GM18951 (cell line): Measurements from ENCODE around the gene EDAR.

ENCODE experiments used
- POLR2A ChIP-seq: IDR thresholded peaks from 4 replicates; pipeline ENCODE4 v1.6.1; 2011; ENCODE audit warnings: mild to moderate bottlenecking; ENCODE audit not compliant: insufficient read length, insufficient read depth; ENCODE audit errors: extremely low read depth
- in situ Hi-C: fragments of 300-500 bp; cut with MboI; formaldehyde crosslinking; loops from one replicate; pipeline ENCODE4 v1.12.0; 2022; ENCODE audit warnings: low sequenced_read_pairs, mixed read lengths, inconsistent platforms; ENCODE audit not compliant: unreplicated experiment

Gene EDAR

DNA sequence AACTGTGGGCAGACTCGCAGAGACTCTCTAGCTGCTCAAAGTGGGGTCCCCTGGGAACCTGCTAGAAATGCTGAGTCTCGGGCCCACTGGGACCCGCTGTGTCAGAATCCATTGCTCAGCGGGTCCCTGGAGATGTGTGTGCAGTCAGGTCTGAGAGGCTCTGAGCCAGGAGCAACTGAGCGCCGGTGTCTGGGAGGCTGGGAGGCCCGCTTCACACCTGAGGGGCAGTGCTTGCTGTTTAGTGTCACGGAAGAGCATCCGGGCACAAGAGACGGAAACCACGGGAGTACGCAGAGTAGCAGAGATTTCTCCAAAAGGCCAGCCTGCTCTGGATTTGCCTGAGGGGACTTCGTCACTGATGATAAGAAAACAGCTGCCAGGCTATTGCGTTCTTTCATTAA lies 70.1 kb downstream of the EDAR start:
- in situ Hi-C loops: no loop called here
- TF ChIP-seq POLR2A: no peak

DNA sequence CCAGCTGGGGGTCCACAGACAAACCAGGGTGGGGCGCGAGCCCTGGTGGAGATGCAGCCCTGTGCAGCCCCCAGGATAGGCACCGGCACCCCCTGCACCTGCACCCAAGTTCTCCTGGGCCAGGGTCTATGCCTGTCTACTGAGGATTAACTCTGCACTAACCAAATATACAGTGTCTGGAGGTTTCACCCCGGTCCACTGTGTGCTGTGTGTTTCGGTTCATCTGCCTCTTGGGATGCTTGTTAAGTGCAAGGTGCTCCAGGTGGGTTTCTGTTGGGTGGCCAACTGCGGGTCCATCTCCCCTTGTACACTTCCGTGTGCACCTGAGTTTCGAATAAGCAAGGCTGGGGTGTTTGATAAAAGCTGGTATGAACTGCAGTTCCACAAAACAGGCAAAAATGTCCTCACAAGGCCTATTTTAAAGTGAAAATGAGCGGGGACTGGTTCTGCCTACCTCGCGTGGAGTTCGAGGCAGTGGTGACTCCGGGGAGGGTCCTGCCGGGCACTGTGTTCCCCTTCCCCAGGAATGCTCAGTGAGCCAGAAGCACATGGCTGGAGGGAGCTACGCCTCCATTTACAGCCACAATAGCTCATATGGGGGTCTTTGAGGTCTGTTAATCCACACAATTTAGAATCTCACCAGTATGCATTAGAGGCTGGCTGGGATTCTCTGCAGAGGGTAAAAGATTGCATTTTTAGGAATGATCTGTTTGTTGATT lies 70.7 kb downstream of the EDAR start:
- no peak for TF ChIP-seq POLR2A
- in situ Hi-C loops: no loop called here

DNA sequence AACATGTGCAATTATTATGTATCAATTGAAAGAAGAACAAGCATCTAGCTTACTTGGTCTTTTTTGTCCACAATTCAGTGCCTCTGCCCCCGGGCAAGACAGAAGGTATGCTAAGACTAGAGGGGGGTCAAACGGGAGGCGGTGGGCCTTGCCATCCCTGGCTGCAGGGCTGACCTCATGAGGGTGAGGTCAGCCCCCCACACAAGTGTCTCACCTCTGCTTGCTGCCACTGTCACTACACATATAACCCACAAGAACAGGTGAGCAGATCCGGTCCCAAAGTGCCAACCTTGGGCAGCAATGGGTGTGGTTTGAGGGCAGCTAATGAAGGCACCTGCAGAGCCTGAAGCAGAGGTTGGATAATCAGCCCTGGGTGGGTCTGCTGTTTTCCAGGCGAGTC lies 71.5 kb downstream of the EDAR start:
- in situ Hi-C loops: no loop called here
- no peak for TF ChIP-seq POLR2A

DNA sequence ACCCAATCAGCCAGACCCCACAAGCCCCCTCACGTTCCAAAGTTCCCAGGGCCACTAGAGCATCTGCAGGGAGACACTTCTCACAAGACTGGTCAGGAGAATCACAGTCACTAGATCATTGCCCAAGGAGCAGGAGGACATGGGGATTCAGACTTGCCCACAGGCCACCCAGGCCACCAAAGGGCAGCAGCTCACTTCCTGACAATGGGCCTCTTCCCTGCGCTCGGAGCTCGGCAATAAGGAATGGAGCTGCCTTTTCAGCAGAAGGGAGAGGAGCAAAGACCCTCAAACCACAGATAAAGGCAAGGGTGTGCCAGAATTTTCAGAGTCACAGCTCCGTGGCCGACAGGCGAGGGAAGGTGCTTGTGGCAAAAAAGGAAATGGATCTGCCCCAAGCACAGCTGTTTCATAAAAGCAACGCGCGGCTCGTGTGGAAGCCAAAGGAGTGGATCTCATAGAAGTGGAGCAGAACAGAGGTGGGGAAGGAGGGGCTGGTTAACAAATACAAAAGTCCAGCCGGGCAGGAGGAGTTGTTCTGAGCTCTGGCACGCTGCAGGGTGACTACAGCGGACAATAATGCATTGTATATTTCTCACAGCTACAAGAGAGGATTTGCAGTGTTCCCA lies 72.1 kb downstream of the EDAR start:
- TF ChIP-seq POLR2A: no peak
- in situ Hi-C loops: no loop called here

DNA sequence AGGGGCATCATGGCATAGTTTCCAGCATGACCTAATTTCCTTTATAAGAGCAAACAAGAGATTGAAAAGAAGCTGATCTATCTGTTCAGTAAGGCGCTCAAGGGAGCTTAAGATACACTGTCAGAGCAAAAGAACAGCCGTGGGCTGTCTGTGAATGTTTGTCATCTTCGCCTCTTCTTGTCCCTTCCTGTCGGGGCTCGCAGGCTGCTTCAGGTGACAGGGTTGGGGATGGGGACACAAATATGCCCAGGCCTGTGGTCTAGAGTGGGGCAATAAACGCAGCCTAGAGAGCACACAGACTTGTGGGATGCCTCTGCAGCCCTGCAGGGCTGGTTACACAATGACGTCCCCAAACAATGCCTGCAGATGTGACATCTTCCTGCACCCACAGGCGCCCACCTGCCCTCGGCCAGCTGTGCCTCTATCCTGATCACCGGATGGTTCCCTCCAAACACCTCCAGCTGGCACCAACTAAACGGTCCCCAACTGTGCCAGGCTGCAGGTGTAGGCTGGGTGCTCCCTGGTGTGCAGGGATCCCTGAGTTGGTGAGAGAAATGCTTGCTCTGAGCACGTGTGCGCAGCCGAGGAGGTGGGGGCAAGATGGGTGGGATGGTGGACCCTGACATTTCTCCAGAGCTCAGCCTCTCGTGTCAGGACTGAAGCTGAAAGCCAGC lies 72.8 kb downstream of the EDAR start:
- TF ChIP-seq POLR2A: no peak
- in situ Hi-C loops: no loop called here

DNA sequence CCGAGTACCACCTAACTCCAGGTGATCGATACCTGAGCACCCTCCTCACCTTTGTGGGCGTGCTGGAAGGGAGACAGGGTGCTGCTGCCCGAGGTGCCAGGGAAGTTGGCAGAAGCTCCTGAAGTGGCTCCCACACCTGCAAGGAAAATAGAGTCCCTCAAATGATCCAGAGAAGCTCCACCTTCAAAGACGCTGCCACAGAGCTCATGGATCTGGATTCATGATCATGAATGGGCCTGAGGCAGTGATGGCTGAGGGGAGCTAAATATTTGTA lies 76.5 kb downstream of the EDAR start:
- in situ Hi-C loops: no loop called here
- TF ChIP-seq POLR2A: no peak

DNA sequence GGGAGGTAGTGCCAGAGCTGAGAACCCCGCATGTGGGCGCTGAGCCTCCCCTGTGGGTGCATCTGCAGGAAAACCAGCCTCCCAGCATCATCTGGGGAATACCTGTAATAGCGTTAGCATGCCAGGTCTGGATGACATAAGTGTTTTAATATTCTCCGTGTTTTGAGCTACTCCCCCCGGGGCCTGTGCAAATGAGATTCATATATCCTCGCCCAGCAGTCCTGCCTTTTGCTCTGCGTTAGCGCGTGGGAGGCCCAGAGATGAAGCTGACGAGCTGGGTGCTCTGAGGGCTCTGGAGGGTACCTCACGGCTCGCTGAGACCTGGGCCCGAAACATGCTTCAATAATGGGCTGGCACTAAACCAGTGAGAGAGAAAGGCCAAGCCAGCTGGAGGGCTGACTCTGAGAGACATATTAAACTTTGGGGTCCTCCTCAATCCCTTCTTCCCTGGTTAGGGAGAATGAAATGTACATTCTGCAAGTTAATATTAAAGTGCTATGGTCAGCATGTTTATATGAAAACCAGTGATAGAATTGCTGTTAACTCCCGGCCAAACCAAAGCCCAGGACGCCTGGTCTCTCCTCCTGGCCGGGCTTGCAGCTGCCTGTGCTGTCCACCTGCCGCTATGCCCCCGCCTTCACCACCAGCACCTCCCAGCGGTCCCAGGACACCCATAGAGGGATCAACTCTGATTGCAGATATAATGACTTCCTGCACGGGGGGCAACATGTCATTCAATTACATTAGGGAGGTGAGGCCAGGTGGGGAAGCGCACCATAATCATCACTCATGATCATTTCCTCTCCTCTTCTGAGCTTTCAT lies 77.0 kb downstream of the EDAR start:
- TF ChIP-seq POLR2A: no peak
- in situ Hi-C loops: no loop called here

DNA sequence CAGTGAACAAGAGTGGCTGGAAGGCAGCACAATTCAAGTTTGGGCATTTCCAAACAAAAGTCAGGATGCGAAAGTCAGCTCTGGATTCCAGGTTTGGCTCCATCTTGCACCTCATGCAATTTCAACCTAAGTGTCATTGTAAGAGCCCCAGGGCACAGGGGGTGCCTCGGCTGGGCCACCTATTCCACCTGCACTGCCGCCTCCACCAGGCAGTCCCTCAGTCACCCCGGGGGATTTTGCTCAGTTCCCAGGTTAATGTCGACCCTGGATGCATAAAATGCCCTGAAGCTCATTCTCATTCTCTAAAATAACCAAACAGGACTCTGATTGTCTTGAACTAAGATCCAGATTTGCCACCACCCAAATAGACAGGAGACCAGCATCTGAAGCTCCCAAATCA lies 77.6 kb downstream of the EDAR start:
- in situ Hi-C loops: no loop called here
- TF ChIP-seq POLR2A: no peak

DNA sequence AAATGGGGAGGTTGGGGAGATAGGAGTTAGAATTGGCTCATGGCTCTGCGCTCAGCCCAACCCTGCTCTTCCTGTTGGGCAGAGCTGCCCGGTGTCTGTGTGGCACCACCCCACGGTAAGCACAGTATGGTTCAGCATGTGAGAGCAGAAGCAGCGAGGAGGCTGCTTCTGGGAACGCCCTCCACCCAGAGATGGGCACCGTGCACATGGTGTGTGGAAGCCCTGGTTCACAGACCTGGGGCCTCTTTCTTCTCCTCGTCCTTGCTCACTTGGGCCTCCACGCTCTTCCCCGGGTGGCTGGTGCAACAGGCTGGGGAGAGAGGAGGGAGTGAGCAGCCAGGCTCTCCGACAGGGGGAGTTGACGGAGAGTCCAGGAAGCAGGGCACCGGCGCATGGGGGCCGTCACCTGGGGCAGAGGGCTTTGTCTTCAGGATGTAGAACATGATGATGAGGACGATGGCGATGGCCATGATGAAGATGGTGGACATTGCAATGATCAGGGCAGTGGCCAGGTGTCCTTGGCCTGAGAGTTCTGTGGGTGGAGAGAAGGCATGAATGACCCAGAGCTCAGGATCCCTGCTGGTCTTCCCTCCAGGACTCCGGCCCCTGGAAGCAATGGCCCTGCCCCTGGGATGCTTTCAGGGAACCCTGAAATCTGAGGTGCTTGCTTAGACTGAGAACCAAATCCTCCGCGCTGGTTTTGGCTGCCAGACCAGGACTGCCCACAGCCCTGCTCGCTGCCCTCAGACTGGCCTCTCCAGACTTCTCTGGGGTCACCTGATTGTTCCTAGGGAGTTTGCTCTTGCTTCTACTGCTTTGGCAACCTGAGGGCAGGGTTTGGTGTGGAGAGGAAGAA lies 78.3 kb downstream of the EDAR start:
- in situ Hi-C loops: no loop called here
- no peak for TF ChIP-seq POLR2A

DNA sequence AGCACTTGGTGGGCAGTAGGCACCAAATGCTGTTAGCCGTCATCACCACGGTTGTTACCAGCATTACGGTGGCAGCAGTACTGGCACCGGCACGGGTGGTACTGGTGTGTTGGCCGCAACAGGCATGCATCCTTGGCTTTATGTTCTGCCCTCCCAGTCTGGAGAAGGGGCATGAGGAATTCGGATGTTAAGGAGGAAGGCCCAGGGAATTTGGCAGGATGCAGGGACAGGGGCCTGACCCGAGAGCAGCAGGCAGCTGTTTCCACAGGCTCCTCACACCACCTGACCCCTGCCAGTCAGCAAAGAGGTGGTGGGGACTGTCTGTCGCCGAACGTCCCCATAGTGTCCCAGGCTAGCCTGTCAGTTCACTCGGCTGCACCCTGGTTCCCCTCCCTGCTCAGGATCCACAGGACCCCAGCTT lies 79.0 kb downstream of the EDAR start:
- TF ChIP-seq POLR2A: no peak
- in situ Hi-C loops: no loop called here

DNA sequence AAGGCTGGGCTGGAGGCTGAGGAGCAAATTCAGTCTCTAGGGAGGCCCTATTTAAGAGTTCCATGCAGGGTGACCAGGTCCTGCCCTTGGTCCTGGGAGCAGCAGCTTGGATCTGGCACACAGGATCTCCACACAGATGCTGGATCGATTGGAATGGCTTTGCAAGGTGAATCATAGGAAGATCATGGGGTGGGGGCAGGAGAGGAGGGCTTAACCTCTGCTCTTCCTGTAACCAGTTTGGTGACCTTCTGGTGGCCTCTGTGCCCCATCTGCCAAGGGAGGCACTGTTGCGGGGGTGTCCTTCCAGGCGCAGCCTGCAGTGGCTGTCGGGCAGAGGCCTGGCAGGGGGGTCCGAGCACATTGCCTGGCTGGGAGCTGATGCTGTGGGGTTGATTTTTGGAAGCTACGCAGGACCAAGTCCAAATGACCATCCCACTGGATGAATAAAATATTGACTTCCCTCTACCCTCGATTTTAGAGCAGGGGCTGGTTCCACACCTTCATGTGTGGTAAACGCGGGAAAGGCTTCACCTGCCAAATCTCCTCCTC lies 79.7 kb downstream of the EDAR start:
- no peak for TF ChIP-seq POLR2A
- in situ Hi-C loops: no loop called here

DNA sequence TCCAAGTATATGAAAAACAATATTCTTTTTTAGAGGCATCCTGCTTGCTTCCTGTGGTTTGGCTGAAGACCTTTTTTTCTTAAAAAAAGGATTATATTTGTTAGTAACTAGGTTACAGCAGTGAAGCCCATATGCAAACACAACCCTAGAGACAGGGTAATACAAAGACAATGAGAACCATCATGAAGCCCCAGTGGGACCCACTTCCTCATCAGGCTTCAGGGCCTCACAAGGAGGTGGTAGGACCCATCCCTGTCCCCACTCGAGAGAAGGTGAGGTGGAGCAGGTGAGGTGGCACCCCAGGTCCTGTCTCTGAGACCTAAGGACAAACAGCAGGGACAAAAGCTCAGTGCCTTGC lies 80.3 kb downstream of the EDAR start:
- in situ Hi-C loops: no loop called here
- TF ChIP-seq POLR2A: no peak
